Occipital lobe (tissue), 2 donors: Measurements from ENCODE around the gene RGS14. TPM values are rescaled to one million over a fixed set of nuclear protein-coding genes. Genes with fewer than 3 reads are reported as not detected.

Experiments
- DNase-seq: peaks from one replicate; lab custom pipeline; 2025; lab: John Stamatoyannopoulos, UW
- total RNA-seq: library from RNA; depleted of rRNA; stranded (reverse); fragments of >200 nt; gene quantifications from one replicate; pipeline ENCODE4 v1.2.3, GENCODE V29; 2014

The RGS14 gene
- total RNA-seq, 1 donor from 2014 or later = 4.4 TPM

GRCh38 chr5:177377851-177378776 is 20.4 kb downstream of the RGS14 start:
- DNase-seq = no peak

GRCh38 chr5:177378884-177379883 is 21.5 kb downstream of the RGS14 start:
- DNase-seq = no peak

GRCh38 chr5:177380805-177381126 is 23.0 kb downstream of the RGS14 start:
- no peak for DNase-seq

- no peak for DNase-seq
These were observed 24.8 kb downstream of the RGS14 start for GRCh38 chr5:177382423-177383029.

- DNase-seq = no peak
These were observed 25.5 kb downstream of the RGS14 start for GRCh38 chr5:177383181-177383580.

- no peak for DNase-seq
These were observed 26.4 kb downstream of the RGS14 start, which contains the start of gene SLC34A1 for GRCh38 chr5:177384134-177384533. TSS of gene SLC34A1 (plus strand) at chr5:177384434. CDS start at chr5:177385742, 1,308 bp downstream.

- no peak for DNase-seq
These were observed 28.0 kb downstream of the RGS14 start for GRCh38 chr5:177385720-177386119.

GRCh38 chr5:177386542-177386941 is 28.8 kb downstream of the RGS14 start:
- DNase-seq = no peak

- no peak for DNase-seq
These were observed 29.7 kb downstream of the RGS14 start for GRCh38 chr5:177387405-177387804.

GRCh38 chr5:177388521-177389052 is 30.9 kb downstream of the RGS14 start:
- DNase-seq = no peak

GRCh38 chr5:177389241-177390169 is 31.8 kb downstream of the RGS14 start:
- DNase-seq = no peak

- DNase-seq = peak; percentile 62
These were observed 32.9 kb downstream of the RGS14 start for GRCh38 chr5:177390363-177391300.

- DNase-seq = no peak
These were observed 35.0 kb downstream of the RGS14 start for GRCh38 chr5:177392765-177393164.

GRCh38 chr5:177393206-177393765 is 35.6 kb downstream of the RGS14 start:
- no peak for DNase-seq

GRCh38 chr5:177393990-177394389 is 36.3 kb downstream of the RGS14 start:
- DNase-seq = no peak

GRCh38 chr5:177396078-177396477 is 38.4 kb downstream of the RGS14 start:
- no peak for DNase-seq

- DNase-seq = no peak
These were observed 39.1 kb downstream of the RGS14 start for GRCh38 chr5:177396807-177397206.

- no peak for DNase-seq
These were observed 40.2 kb downstream of the RGS14 start for GRCh38 chr5:177397875-177398390.
